Measurements from ENCODE around the gene CAMKK1. TPM values are rescaled to one million over a fixed set of nuclear protein-coding genes. Genes with fewer than 3 reads are reported as not detected.

CAMKK1 gene
- polyA plus RNA-seq, 1 of the 3 experiments (the other 2 are of a cell fraction) = 6.8 TPM

GRCh38 chr17:3895354-3895753, 2.5 kb upstream of the CAMKK1 start:
- H3F3A ChIP-seq (replicated peaks; ENCODE audit: insufficient read depth) = peaks cover 18% of the 10 kb centered on the region
- no peaks in the 10 kb centered on the region for H4K20me1 ChIP-seq (ENCODE audit: insufficient read depth)
- DNase-seq = no peak
- H3K9me3 ChIP-seq = no peaks in the 10 kb centered on the region
- no peak overlapping the region for H3K9ac ChIP-seq
- H3K27ac ChIP-seq (ENCODE audit: low read depth in 2 of 2, low read length in 1 of 2) = no peak overlapping the region
- CTCF ChIA-PET = interaction anchor here (1.4 to 1.7 kb wide), 2 partner anchors 12 to 19 kb away, joined by 3 to 10 read pairs; no protein-coding TSS in a partner anchor
- H3K79me2 ChIP-seq (ENCODE audit: insufficient read depth) = no peaks in the 10 kb centered on the region
- POLR2A ChIA-PET = no interaction called here
- no peak overlapping the region for H2AFZ ChIP-seq (ENCODE audit: low read depth)
- H3K36me3 ChIP-seq (replicated peaks in 1 of 2; ENCODE audit: control insufficient read depth in 1 of 2, insufficient read depth in 2 of 2, low read length in 1 of 2) = no peaks in the 10 kb centered on the region
- no peak overlapping the region for H3K4me2 ChIP-seq
- 100% methylated on average over 3 of the region's 3 CpGs for WGBS (ENCODE audit: low lambda C conversion rate)
- no peak for TF ChIP-seq JUND (IDR thresholded peaks at IDR 0.05)
- TF ChIP-seq RFX5 (IDR thresholded peaks at IDR 0.05; ENCODE audit: low read length) = no peak
- no peak for TF ChIP-seq SMC3 (IDR thresholded peaks at IDR 0.05; ENCODE audit: low read depth, low read length)
- no peak for TF ChIP-seq IRF3 (IDR thresholded peaks at IDR 0.05; ENCODE audit: low read depth, low read length)
- TF ChIP-seq NFIC (IDR thresholded peaks at IDR 0.05; ENCODE audit: borderline replicate concordance) = no peak
- no peak for TF ChIP-seq RAD21 (IDR thresholded peaks at IDR 0.05; ENCODE audit: low read length)
- no peak for TF ChIP-seq TCF12 (IDR thresholded peaks at IDR 0.05)
- no peak for TF ChIP-seq FOXM1 (IDR thresholded peaks at IDR 0.05; ENCODE audit: low read depth)
- TF ChIP-seq RCOR1 (IDR thresholded peaks at IDR 0.05; ENCODE audit: low read length) = no peak
- no peaks in the 10 kb centered on the region for H3K27me3 ChIP-seq (ENCODE audit: insufficient read depth)
- no peaks in the 10 kb centered on the region for H3K9me2 ChIP-seq
- H3K4me3 ChIP-seq (ENCODE audit: low read depth in 2 of 2, low read length in 1 of 2) = no peak overlapping the region
- peaks cover 0 to 27% of the 10 kb centered on the region in 2 experiments; a peak in 2 of 4 replicates for H3K4me1 ChIP-seq (ENCODE audit: control insufficient read depth in 1 of 2, insufficient read depth in 2 of 2, low read depth in 1 of 2, low read length in 1 of 2)

- H3F3A ChIP-seq (replicated peaks; ENCODE audit: insufficient read depth) = peaks cover 19% of the 10 kb centered on the region
- H3K4me2 ChIP-seq = no peak overlapping the region
- no peaks in the 10 kb centered on the region for H3K27me3 ChIP-seq (ENCODE audit: insufficient read depth)
- no peaks in the 10 kb centered on the region for H3K9me3 ChIP-seq
- CTCF ChIA-PET = interaction anchor here (0.7 to 1.7 kb wide), 2 partner anchors 19 to 22 kb away, joined by 3 to 10 read pairs; no protein-coding TSS in a partner anchor
- H4K20me1 ChIP-seq (ENCODE audit: insufficient read depth) = no peaks in the 10 kb centered on the region
- H3K27ac ChIP-seq (ENCODE audit: low read depth in 2 of 2, low read length in 1 of 2) = no peak overlapping the region
- H2AFZ ChIP-seq (ENCODE audit: low read depth) = no peak overlapping the region
- H3K4me1 ChIP-seq (ENCODE audit: control insufficient read depth in 1 of 2, insufficient read depth in 2 of 2, low read depth in 1 of 2, low read length in 1 of 2) = peaks cover 0 to 31% of the 10 kb centered on the region in 2 experiments; a peak in 3 of 4 replicates
- TF ChIP-seq USF2 (IDR thresholded peaks at IDR 0.05; ENCODE audit: borderline replicate concordance, low read depth, low read length) (no peak), RFX5 (IDR thresholded peaks at IDR 0.05; ENCODE audit: low read length) (no peak), NRF1 (IDR thresholded peaks at IDR 0.05; ENCODE audit: low read depth, low read length) (no peak), ELF1 (IDR thresholded peaks at IDR 0.05) (no peak), SMC3 (IDR thresholded peaks at IDR 0.05; ENCODE audit: low read depth, low read length) (no peak), USF1 (IDR thresholded peaks at IDR 0.05; ENCODE audit: borderline replicate concordance, low read depth) (no peak), PBX3 (IDR thresholded peaks at IDR 0.05) (no peak), EZH2phosphoT487 (IDR thresholded peaks at IDR 0.05; ENCODE audit: borderline replicate concordance, low read depth) (no peak), FOXM1 (IDR thresholded peaks at IDR 0.05; ENCODE audit: low read depth) (no peak), FOSL2 (IDR thresholded peaks at IDR 0.05; ENCODE audit: borderline replicate concordance, low read depth) (no peak), POLR2AphosphoS5 (IDR thresholded peaks at IDR 0.05; ENCODE audit: low read depth, low read length) (no peak), SIN3A (IDR thresholded peaks at IDR 0.05; ENCODE audit: borderline replicate concordance, low read depth, low read length) (no peak), NFIC (IDR thresholded peaks at IDR 0.05; ENCODE audit: borderline replicate concordance) (no peak), YY1 (IDR thresholded peaks at IDR 0.05; ENCODE audit: low read depth) (no peak), ZBTB33 (IDR thresholded peaks at IDR 0.05; ENCODE audit: borderline replicate concordance, low read depth) (no peak), GATA2 (CRISPR knock-in tag; IDR thresholded peaks at IDR 0.05) (no peak), EP300 (IDR thresholded peaks at IDR 0.05; ENCODE audit: borderline replicate concordance in 1 of 2, low read depth in 1 of 2, low read length in 1 of 2) (no peak), CHD2 (IDR thresholded peaks at IDR 0.05; ENCODE audit: low read length, partially characterized antibody) (no peak), JUND (IDR thresholded peaks at IDR 0.05) (no peak)
- no peaks in the 10 kb centered on the region for H3K79me2 ChIP-seq (ENCODE audit: insufficient read depth)
- H3K9ac ChIP-seq = no peak overlapping the region
- 64% methylated on average over 2 of the region's 2 CpGs for WGBS (ENCODE audit: low lambda C conversion rate)
- no peak for DNase-seq
- H3K9me2 ChIP-seq = no peaks in the 10 kb centered on the region
- POLR2A ChIA-PET = no interaction called here
- H3K4me3 ChIP-seq (ENCODE audit: low read depth in 2 of 2, low read length in 1 of 2) = no peak overlapping the region
- H3K36me3 ChIP-seq (replicated peaks in 1 of 2; ENCODE audit: control insufficient read depth in 1 of 2, insufficient read depth in 2 of 2, low read length in 1 of 2) = no peaks in the 10 kb centered on the region
These were observed 2.1 kb upstream of the CAMKK1 start for GRCh38 chr17:3894911-3895343.
